GM19463 (cell line): ENCODE results near the gene MPPED1.

ENCODE experiments used
- ATAC-seq: cut with Tn5 transposase; IDR thresholded peaks from one replicate; pipeline ENCODE4 v1.9.1; 2021; ENCODE audit warnings: mild to moderate bottlenecking, moderate library complexity; ENCODE audit not compliant: unreplicated experiment

The MPPED1 gene

GRCh38 chr22:43392385-43392989, 19.3 kb upstream of the MPPED1 start:
- no peak for ATAC-seq

DNA sequence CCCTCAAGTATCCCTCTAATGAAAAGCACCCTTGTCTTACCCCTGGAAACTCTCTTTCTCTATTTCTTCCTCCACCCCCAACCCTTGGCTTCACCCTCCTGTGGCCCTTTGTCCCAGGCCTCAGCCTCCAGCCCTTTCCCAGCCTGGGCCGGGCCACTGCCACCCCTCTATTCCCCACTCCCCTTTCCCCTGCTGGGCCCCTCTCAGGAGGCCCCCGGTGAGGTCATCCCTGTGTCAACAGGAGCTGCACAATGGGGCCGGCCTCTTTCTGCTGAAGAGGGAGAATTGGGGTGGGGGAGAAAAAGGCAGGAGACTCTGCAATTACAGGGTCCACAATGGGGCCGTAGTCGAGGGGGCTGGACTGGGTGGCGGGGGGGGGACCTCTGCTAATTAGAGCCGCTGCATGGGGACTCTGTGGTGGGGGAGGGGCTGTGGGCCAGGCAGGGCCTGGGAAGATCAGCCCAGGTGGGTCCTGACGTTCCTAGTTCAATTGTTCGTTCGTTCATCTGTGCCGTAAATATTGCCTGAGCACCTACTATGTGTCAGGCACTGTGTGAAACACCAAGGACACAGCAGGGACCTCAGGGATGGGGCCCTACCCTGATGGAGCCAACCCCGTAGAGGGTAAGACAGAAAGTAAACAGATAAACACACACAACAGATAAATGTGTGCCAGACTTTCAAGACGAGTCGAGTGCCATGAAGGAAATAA, 18.5 kb upstream of the MPPED1 start:
- ATAC-seq, result no peak

DNA sequence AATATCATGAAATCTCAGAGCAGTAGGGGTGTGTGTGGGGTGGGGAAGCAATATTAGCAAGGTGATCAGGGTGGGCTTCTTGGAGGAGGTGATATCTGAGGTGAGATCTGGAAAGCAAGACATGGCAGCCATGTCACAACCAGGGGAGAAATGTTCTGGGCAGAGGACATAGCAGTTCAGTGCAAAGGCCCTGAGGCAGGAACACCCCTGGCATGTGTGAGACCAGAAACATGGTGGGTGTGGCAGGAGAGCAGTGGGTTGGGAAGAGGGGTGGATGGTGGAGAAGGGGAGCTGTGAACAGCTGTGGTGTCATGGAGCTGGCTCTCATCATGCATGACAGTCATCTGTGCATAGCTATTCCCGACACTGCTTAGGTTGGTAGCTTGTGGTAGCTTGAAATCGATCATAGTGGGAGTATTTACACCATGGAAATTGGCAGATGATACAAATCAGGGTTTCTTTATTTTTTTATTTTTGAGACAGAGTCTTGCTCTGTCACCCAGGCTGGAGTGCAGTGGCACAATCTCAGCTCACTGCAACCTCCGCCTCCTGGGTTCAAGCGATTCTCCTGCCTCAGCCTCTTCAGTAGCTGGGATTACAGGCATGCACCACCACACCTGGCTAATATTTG, 17.9 kb upstream of the MPPED1 start:
- ATAC-seq, result no peak

DNA sequence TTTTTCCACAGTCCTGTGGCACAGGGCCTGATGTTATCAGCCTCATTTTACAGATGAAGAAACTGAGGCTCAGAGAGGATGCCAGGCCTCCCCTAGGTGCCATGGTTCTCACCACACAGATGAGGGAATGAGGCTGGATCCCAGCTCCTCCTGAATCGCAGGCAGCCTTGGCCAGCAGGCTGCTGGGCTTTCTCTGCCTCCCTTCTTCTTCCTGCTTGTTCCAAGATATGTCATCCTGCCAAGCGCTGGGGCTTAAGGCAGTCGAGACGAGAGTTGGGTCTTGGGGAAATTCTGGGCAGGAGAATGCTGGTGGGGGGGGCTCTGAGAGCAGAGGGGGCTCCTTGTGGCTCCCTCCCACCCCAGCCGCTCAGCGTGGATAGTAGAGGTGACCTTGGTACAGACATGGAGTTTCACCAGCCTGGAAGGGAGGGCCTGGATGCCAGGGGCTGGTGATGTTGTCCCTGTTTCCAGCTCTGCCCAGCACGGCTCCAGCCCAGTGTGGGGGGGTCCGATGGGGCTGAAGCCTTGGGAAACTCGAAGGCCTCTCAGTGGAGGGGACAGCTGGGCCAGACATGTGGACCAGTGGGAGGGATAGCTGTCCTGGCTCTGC, 16.6 kb upstream of the MPPED1 start:
- no peak for ATAC-seq

DNA sequence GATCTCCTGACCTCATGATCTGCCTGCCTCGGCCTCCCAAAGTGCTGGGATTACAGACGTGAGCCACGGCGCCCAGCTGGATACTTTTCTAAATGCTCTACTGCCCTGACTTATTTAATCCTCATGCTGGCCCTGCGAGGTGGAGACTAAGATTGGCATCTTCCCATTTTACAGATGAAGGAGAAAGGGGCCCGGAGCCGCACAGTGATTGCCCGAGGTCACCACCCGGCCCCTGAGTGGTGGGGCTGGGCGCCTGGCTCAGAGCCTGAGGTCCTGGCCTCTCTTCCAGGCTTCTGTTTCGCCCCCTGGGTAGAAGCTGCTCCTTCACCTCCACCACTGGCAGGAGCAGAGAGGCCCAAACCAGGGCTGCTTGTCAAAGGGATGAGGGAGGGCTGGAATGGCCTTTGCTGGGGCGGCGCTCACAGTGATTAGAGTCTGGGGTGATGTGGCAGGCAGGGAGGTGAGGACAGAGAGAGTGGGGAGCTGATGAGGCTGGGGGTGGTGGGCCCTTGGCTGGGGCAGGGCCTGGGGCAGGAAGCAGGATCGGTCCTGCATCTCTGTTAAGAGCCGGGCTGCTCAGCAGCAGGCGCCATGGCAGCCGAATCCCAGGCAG, 15.4 kb upstream of the MPPED1 start:
- no peak for ATAC-seq

DNA sequence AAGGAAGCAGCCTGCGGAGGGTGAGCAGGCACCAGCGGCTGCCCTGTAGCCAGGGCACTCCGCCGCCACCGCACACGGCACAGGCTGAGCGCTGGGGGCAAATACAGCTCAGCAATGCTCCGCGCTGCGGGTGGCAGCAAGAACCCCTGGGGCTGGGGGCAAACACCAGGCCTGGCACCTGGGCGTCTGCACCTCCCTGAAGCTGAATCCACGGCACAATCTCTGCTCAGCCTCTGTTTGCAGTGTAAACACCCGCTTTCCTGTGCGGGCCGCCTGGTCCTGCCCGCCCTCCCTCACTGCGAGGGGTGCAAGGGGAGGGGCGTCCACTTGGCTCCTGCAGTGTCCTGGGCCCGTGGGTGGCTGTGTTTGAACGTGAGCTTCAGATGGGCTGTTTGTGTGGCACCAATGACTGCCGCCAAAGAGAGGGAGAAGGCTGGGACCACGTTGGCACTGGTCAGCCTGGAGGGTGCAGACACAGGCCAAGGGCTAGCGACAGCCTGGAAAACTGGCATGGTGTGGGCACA, 14.8 kb upstream of the MPPED1 start:
- ATAC-seq, result no peak

GRCh38 chr22:43397766-43398165, 14.0 kb upstream of the MPPED1 start:
- no peak for ATAC-seq

- no peak for ATAC-seq
Measured at GRCh38 chr22:43398246-43398645, 13.6 kb upstream of the MPPED1 start.

GRCh38 chr22:43398910-43399309, 12.9 kb upstream of the MPPED1 start:
- no peak for ATAC-seq

DNA sequence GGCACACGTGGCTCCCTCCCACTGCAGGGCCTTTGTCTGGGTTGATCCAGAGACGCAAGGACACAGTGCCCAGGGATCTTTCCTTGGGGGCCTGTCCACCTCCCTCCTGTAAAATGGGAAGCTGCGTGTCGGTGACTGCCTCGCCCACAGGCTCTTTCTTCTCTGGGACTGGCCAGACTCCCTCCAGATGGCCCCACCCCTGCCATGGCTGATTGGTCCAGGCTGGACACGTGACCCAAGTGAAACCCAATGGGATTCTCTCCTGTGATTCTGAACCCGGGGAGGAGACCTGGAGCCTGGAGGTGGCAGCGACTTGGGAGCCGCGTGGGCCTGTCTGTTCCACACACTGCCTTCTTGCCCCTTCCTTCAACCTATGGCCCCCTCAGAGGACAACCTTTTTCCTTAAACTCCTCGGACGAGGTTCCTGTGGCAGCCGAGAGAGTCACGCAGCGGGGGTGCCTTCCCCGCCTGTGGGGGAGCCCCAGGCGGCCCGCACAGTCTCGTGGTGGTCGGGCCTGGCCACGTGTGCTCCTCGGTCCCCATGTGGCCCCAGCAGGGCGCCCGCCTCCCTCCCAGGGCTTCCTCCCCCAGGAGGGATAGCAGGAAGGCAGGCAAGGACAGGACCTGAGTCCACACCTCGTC, 12.4 kb upstream of the MPPED1 start:
- ATAC-seq, result no peak

GRCh38 chr22:43399980-43400358, 11.8 kb upstream of the MPPED1 start:
- ATAC-seq, result no peak

DNA sequence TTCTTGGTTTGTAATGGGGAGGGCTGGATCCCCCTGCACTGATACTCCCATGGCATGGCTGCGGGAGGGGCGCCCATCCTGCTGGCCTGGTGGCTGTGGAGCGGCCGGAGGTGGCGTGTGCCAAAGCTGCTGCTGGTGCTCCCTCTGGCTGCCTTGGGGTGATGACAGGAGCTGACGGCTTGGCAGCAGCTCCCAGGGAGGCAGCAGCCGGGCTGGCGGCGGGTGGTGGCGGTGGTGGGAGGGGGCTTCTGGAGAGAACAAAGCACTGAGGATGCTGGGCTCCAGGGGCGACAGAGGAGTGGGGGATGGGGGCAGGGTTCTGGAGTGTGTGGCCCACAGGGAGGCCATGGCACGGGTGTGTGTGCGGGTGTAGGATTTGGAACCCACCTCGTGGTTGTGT, 11.4 kb upstream of the MPPED1 start:
- ATAC-seq, result no peak

DNA sequence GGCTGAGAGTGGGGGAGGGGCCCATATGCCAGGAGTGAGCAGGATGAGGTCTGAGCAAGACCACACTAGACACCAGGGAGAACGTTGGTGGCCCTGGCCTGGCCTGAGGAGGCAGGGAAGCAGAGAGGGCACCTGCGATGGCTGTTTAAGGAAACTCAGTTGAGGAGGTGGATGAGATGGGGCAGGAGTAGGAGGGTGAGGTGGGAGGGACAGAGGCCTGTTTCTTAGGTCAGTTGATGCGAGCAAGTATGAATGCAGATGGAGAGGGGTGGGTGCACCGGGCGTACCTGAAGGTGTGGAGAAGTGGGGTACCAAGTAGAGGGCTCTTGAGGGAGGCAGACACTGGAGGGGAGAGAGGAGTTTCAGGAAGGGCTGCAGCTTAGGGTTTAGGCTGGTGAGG, 10.6 kb upstream of the MPPED1 start:
- ATAC-seq, result no peak

DNA sequence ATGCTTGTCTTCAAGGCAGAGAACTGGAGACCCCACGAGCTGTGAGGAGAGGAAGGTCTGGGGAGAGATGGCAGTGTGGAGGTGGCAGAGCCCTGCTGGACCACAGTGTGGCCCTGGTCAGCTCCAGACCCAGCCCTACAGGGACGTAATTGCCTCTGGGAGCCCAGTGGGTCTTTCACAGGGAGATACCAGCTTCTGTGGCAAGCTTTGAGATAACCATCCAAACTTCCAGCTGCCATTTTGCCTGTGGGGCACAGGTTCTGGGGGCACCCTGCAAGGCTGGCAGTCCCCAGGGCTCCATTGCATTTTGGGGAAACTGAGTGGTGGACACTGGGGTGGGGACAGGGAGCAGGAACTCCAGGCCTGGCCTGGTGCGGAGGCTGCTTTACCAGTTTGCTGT, 10.2 kb upstream of the MPPED1 start:
- ATAC-seq, result no peak

GRCh38 chr22:43402128-43402527, 9.7 kb upstream of the MPPED1 start:
- no peak for ATAC-seq

DNA sequence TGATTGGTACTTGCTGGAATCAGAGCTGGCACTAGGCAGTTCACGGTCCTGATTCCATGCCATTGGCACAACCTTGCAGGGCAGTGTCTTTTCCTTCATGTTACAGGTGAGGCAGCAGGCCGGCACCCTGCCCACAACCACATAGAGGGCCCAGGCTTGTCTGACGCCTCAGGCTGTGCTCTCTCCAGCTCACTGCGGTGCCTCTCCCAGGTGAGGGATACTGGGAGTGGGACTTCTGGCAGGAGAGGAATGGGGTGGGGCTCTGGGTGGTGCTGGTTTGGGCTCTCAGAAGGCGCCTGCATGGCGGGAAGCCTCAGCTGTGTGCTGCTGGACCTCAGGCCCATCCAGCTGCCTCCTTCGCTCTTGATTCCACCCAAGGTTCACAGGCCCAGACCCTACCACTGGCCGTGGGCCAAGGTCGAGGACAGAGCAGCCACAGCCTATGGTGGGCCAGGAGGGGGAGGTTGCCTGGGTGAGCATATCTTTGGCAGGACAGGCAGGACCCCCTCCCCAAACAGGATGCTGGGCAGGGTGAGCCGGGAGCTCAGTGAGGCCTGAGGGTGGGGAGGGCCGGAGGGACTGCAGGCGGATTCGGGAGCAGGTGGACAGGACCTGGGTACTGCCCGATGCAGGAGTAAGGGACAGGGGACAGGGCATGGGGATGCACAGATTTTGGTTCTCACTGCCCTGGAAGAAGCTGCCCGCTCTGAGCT, 7.0 kb upstream of the MPPED1 start:
- no peak for ATAC-seq

DNA sequence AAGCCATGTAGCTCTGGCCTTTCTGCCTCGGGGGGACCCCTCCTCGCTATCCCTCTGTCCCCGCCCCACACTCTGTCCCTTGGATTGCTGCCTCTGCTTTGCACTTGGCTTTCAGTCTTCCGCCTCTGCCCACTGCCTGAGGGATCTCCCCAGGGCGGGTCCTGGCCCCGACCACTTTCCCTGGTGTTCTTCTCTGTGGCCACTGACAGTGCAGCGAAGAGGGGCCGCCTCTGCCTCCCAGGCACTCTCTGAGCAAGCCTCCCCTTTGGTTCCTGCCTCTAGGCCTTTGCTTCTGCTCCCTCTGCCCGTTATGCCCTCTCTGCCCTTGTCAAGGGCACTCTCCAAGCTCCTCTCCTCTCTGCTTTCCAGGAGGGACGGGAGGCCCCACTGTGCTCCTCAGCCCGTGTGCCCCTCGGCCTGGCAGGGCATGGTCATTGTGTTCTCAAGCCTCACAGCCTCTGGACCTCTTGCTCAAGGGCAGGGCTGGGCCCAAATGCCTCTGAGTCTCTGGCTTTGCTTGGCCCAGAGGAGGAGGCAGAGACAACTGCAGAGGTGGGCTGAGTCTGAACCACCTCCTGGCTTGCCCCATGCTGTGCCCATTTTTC, 5.5 kb upstream of the MPPED1 start:
- ATAC-seq, result no peak

- no peak for ATAC-seq
Measured at GRCh38 chr22:43407591-43407990, 4.2 kb upstream of the MPPED1 start.

DNA sequence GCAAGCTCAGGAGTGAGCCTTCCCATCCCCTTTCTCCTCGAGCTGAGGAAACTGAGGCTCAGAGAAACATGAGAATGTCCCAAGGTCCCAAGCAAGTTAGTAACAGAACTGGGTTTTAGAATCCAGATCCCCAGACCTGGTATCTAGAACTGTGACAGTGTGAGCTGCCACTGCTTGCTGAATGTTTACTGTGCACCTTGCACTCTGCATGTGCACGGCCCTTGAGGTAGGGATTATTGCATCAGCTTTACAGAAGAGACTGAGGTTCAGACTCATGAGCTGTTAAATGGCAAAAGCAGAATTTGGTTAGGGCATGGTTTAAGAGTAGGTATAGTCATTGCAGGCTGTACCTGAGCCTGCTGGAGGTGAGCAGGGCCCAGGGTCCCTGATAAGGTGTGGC, 3.8 kb upstream of the MPPED1 start:
- no peak for ATAC-seq

GRCh38 chr22:43409046-43409445, 2.8 kb upstream of the MPPED1 start:
- ATAC-seq, result no peak
